IPS-18a (cell line): ENCODE measurements around the gene DARS1.

Experiments
- H3K27ac ChIP-seq: one replicate; pipeline ENCODE4 v1.5.1; 2013; ENCODE audit warnings: low read length
- H3K27me3 ChIP-seq: one replicate; pipeline ENCODE4 v1.6.1; 2013; ENCODE audit warnings: mild to moderate bottlenecking, low read length; ENCODE audit not compliant: control insufficient read depth, insufficient read depth
- H3K36me3 ChIP-seq: one replicate; pipeline ENCODE4 v1.6.1; 2013; ENCODE audit warnings: low read depth, low read length; ENCODE audit not compliant: control insufficient read depth
- H3K4me1 ChIP-seq: one replicate; pipeline ENCODE4 v1.6.1; 2013; ENCODE audit warnings: low read depth, low read length; ENCODE audit not compliant: control insufficient read depth
- H3K4me3 ChIP-seq: one replicate; pipeline ENCODE4 v1.5.1; 2013; ENCODE audit warnings: low read length
- H3K9ac ChIP-seq: one replicate; pipeline ENCODE4 v1.6.1; 2013; ENCODE audit warnings: mild to moderate bottlenecking, low read length, moderate library complexity
- H3K9me3 ChIP-seq: one replicate; pipeline ENCODE4 v1.6.1; 2013; ENCODE audit warnings: low read depth, low read length; ENCODE audit not compliant: control insufficient read depth

DARS1 gene

DNA sequence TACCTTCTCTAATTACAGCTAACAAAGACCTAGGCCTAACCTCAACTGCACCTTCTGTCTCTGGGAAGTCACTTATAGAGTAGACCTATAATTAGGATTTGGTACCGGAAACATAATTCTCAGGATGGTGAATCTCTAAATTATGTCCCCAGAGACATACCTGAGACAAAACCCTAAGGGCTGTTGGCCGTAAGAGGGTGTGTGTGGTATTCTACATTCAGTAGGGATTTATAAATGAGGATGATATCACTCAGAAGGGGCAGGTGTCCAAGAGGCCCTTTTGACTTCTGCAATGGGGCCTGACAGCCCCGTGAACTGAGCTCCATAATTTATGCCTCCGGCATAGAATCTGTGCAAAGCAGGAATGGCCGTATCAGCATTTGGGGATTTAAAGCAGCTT lies 13.5 kb upstream of the DARS1 start:
- H3K36me3 ChIP-seq: no peaks in the 10 kb centered on the region
- H3K4me1 ChIP-seq: peaks cover 4% of the 10 kb centered on the region
- no peak overlapping the region for H3K27ac ChIP-seq
- no peaks in the 10 kb centered on the region for H3K9me3 ChIP-seq
- no peaks in the 10 kb centered on the region for H3K27me3 ChIP-seq
- H3K9ac ChIP-seq: no peak overlapping the region
- no peak overlapping the region for H3K4me3 ChIP-seq

DNA sequence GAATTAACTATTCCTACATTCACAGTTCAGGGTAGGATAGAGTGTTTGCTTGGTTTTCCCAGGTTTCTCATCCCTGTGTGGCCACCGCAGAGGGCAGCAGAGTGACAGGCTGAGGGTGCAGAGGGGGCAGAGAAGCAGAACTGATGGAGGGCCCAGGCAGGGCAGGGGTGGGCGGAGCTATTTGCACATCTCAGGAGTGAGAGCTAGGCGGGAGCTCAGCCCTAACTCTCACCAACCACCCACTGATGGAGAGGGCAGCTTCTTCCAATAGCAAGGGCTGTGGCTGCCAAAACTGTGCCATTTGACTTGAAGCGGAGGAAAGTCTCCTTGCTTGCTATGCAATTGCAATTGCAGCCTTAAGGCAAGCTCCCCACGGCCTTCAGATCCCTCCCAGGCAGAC lies 12.0 kb upstream of the DARS1 start:
- H3K36me3 ChIP-seq: no peaks in the 10 kb centered on the region
- no peaks in the 10 kb centered on the region for H3K9me3 ChIP-seq
- H3K4me1 ChIP-seq: peaks cover 4% of the 10 kb centered on the region
- no peaks in the 10 kb centered on the region for H3K27me3 ChIP-seq
- H3K9ac ChIP-seq: no peak overlapping the region
- H3K27ac ChIP-seq: no peak overlapping the region
- no peak overlapping the region for H3K4me3 ChIP-seq

- Histone ChIP-seq H3K4me3 (no peak overlapping the region), H3K4me1 (peaks cover 4% of the 10 kb centered on the region), H3K9me3 (no peaks in the 10 kb centered on the region), H3K27ac (no peak overlapping the region), H3K27me3 (no peaks in the 10 kb centered on the region), H3K9ac (no peak overlapping the region), H3K36me3 (no peaks in the 10 kb centered on the region)
Observed at GRCh38 chr2:135996304-135996703, 10.9 kb upstream of the DARS1 start.

GRCh38 chr2:135994281-135994680 lies 8.9 kb upstream of the DARS1 start:
- no peaks in the 10 kb centered on the region for H3K36me3 ChIP-seq
- no peaks in the 10 kb centered on the region for H3K9me3 ChIP-seq
- no peak overlapping the region for H3K27ac ChIP-seq
- H3K4me3 ChIP-seq: no peak overlapping the region
- no peaks in the 10 kb centered on the region for H3K4me1 ChIP-seq
- no peak overlapping the region for H3K9ac ChIP-seq
- H3K27me3 ChIP-seq: no peaks in the 10 kb centered on the region

GRCh38 chr2:135993421-135993820 lies 8.0 kb upstream of the DARS1 start:
- H3K4me3 ChIP-seq: no peak overlapping the region
- H3K9ac ChIP-seq: no peak overlapping the region
- H3K9me3 ChIP-seq: no peaks in the 10 kb centered on the region
- H3K36me3 ChIP-seq: no peaks in the 10 kb centered on the region
- no peaks in the 10 kb centered on the region for H3K27me3 ChIP-seq
- no peaks in the 10 kb centered on the region for H3K4me1 ChIP-seq
- H3K27ac ChIP-seq: no peak overlapping the region

GRCh38 chr2:135991861-135992260 lies 6.4 kb upstream of the DARS1 start:
- no peak overlapping the region for H3K27ac ChIP-seq
- no peaks in the 10 kb centered on the region for H3K9me3 ChIP-seq
- H3K36me3 ChIP-seq: no peaks in the 10 kb centered on the region
- no peaks in the 10 kb centered on the region for H3K4me1 ChIP-seq
- H3K27me3 ChIP-seq: no peaks in the 10 kb centered on the region
- H3K4me3 ChIP-seq: no peak overlapping the region
- no peak overlapping the region for H3K9ac ChIP-seq

- H3K9ac ChIP-seq: no peak overlapping the region
- no peaks in the 10 kb centered on the region for H3K27me3 ChIP-seq
- H3K27ac ChIP-seq: no peak overlapping the region
- no peak overlapping the region for H3K4me3 ChIP-seq
- H3K4me1 ChIP-seq: peaks cover 13% of the 10 kb centered on the region
- H3K9me3 ChIP-seq: no peaks in the 10 kb centered on the region
- peaks cover 4% of the 10 kb centered on the region for H3K36me3 ChIP-seq
Observed at GRCh38 chr2:135987441-135987840, 2.0 kb upstream of the DARS1 start.

- Histone ChIP-seq H3K9me3 (no peaks in the 10 kb centered on the region), H3K27ac (no peak overlapping the region), H3K9ac (no peak overlapping the region), H3K4me3 (no peak overlapping the region), H3K4me1 (peaks cover 13% of the 10 kb centered on the region), H3K27me3 (no peaks in the 10 kb centered on the region), H3K36me3 (peaks cover 10% of the 10 kb centered on the region)
Observed at GRCh38 chr2:135986507-135986906, 1.1 kb upstream of the DARS1 start.

- peaks cover 15% of the 10 kb centered on the region for H3K36me3 ChIP-seq
- H3K9ac ChIP-seq: peak overlapping the region; percentile 92
- H3K27ac ChIP-seq: peak overlapping the region; percentile 64
- no peaks in the 10 kb centered on the region for H3K9me3 ChIP-seq
- H3K27me3 ChIP-seq: no peaks in the 10 kb centered on the region
- peaks cover 13% of the 10 kb centered on the region for H3K4me1 ChIP-seq
- peak overlapping the region; percentile 88 for H3K4me3 ChIP-seq
Observed at GRCh38 chr2:135985826-135986393, 484 bp upstream of the DARS1 start.

DNA sequence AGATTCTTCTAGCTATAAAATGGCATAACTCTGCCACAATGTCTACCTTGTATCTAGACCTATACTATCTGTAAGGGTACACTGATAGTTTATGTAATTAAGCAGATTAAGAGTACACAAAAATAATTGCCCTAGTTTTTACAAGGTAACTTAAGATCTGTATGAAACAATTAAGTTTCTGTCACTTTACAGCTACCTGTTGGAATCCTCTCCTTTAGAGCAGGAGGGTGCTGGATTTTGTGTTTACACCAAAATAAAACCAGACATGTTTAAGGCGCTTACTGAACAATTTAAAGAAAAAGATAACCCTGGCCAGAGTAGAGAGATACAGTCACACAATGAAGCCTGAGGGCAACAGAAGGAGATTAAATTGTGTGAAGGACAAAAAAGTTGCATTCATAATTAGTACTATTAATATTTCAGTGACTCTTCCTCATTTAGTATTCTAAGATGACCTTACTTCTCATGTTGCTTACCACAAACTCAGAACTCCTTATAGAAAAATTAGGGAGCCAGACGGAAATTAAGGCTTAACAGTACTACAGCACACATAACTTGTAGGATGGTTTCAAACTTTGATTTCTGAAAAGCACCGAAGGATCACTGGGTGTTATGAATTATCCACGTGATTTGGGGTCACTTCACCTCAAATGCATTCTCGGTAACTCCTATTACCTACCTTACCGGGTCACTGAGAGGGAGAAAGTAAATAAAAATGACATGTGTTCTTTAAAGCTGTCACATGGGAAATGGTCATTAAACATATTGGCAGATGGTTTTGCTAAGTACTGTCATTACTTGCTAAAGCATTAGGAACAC lies 1.0 kb downstream of the DARS1 start:
- Histone ChIP-seq H3K9ac (peak overlapping the region; percentile 92), H3K36me3 (peaks cover 21% of the 10 kb centered on the region), H3K27me3 (no peaks in the 10 kb centered on the region), H3K27ac (peak overlapping the region; percentile 71), H3K9me3 (no peaks in the 10 kb centered on the region), H3K4me1 (peaks cover 13% of the 10 kb centered on the region), H3K4me3 (peak overlapping the region; percentile 88)

GRCh38 chr2:135980434-135981079 lies 4.9 kb downstream of the DARS1 start:
- Histone ChIP-seq H3K4me3 (no peak overlapping the region), H3K27me3 (no peaks in the 10 kb centered on the region), H3K4me1 (peaks cover 11% of the 10 kb centered on the region), H3K9ac (no peak overlapping the region), H3K27ac (no peak overlapping the region), H3K36me3 (peaks cover 44% of the 10 kb centered on the region), H3K9me3 (no peaks in the 10 kb centered on the region)
